Measurements from ENCODE around the gene RENBP. TPM values are rescaled to one million over a fixed set of nuclear protein-coding genes. Genes with fewer than 3 reads are reported as not detected.

The RENBP gene
- polyA plus RNA-seq, 3 donors = 2.7 to 125 (median 3.8) TPM

GRCh38 chrX:153920546-153920945 is 23.9 kb downstream of the RENBP start:
- Mint-ChIP-seq H3K27ac (peak overlapping the region in 1 of 7 donors; percentile 57), H3K27me3 (ENCODE audit: low read depth in 3 of 3) (peaks cover 0 to 57% (median 0%) of the 10 kb centered on the region in 3 donors), H3K9me3 (peaks cover 0 to 3% (median 0%) of the 10 kb centered on the region in 7 donors), H3K36me3 (peaks cover 35 to 57% of the 10 kb centered on the region in 2 donors), H3K4me1 (peaks cover 27% of the 10 kb centered on the region), H3K4me3 (no peak overlapping the region)
- Histone ChIP-seq H3K4me3 (replicated peaks in 1 of 3; ENCODE audit: low read depth in 2 of 3, low read length in 3 of 3) (no peak overlapping the region), H3K4me1 (ENCODE audit: control insufficient read depth in 1 of 2, insufficient read depth in 2 of 2, low read length in 2 of 2) (peaks cover 28 to 40% of the 10 kb centered on the region in 2 donors), H3K36me3 (replicated peaks in 1 of 2; ENCODE audit: control insufficient read depth in 1 of 2, insufficient read depth in 2 of 2, low read length in 2 of 2) (peaks cover 45 to 54% of the 10 kb centered on the region in 2 donors), H3K9me3 (replicated peaks in 1 of 2; ENCODE audit: control insufficient read depth in 1 of 2, insufficient read depth in 1 of 2, low read length in 2 of 2) (no peaks in the 10 kb centered on the region), H2AFZ (ENCODE audit: insufficient read depth, low read depth, low read length, poor library complexity, severe bottlenecking) (no peak overlapping the region), H3K27me3 (ENCODE audit: control insufficient read depth in 2 of 2, insufficient read depth in 2 of 2, low read length in 2 of 2) (no peaks in the 10 kb centered on the region), H3K9ac (ENCODE audit: insufficient read depth, low read length, poor library complexity, severe bottlenecking) (no peak overlapping the region), H3K27ac (ENCODE audit: low read depth in 1 of 2, low read length in 2 of 2) (no peak overlapping the region), H4K20me1 (ENCODE audit: insufficient read depth, low read length) (peaks cover 95% of the 10 kb centered on the region), H3K4me2 (replicated peaks; ENCODE audit: extremely low read depth, low read length, poor library complexity, severe bottlenecking) (no peak overlapping the region), H3K79me2 (ENCODE audit: insufficient read depth, low read length) (peaks cover 65% of the 10 kb centered on the region)
- TF ChIP-seq CTCF (IDR thresholded peaks at IDR 0.05) = no peak
- DNase-seq = no peak
- 92% methylated on average over 5 of the region's 14 CpGs for whole genome bisulfite sequencing (ENCODE audit: insufficient coverage)
- intact Hi-C loops (cut with micrococcal nuclease) = loop anchor here (10.0 kb wide), 2 partner anchors 126 to 156 kb away; partner anchors contain the start of genes IDH3G (in 1 of the 2), PLXNB3 (in 1 of the 2) and SSR4 (in 1 of the 2)

GRCh38 chrX:153919281-153919680 is 25.2 kb downstream of the RENBP start:
- H3K4me1 ChIP-seq (ENCODE audit: control insufficient read depth in 1 of 2, insufficient read depth in 2 of 2, low read length in 2 of 2) = peaks cover 22 to 28% of the 10 kb centered on the region in 2 donors
- Mint-ChIP-seq H3K27ac (peak overlapping the region in 3 of 7 donors; percentile 10 to 44 (median 23)), H3K27me3 (ENCODE audit: low read depth in 3 of 3) (peaks cover 0 to 64% (median 0%) of the 10 kb centered on the region in 3 donors), H3K9me3 (peaks cover 0 to 3% (median 0%) of the 10 kb centered on the region in 7 donors), H3K4me1 (peaks cover 23% of the 10 kb centered on the region), H3K36me3 (peaks cover 39 to 67% of the 10 kb centered on the region in 2 donors), H3K4me3 (no peak overlapping the region)
- TF ChIP-seq CTCF (IDR thresholded peaks at IDR 0.05) = no peak
- H3K36me3 ChIP-seq (replicated peaks in 1 of 2; ENCODE audit: control insufficient read depth in 1 of 2, insufficient read depth in 2 of 2, low read length in 2 of 2) = peaks cover 52 to 61% of the 10 kb centered on the region in 2 donors
- no peak overlapping the region for H3K27ac ChIP-seq (ENCODE audit: low read depth in 1 of 2, low read length in 2 of 2)
- no peaks in the 10 kb centered on the region for H3K27me3 ChIP-seq (ENCODE audit: control insufficient read depth in 2 of 2, insufficient read depth in 2 of 2, low read length in 2 of 2)
- H3K79me2 ChIP-seq (ENCODE audit: insufficient read depth, low read length) = peaks cover 52% of the 10 kb centered on the region
- no peak overlapping the region for H3K9ac ChIP-seq (ENCODE audit: insufficient read depth, low read length, poor library complexity, severe bottlenecking)
- no peak overlapping the region for H2AFZ ChIP-seq (ENCODE audit: insufficient read depth, low read depth, low read length, poor library complexity, severe bottlenecking)
- H4K20me1 ChIP-seq (ENCODE audit: insufficient read depth, low read length) = peaks cover 94% of the 10 kb centered on the region
- no peaks in the 10 kb centered on the region for H3K9me3 ChIP-seq (replicated peaks in 1 of 2; ENCODE audit: control insufficient read depth in 1 of 2, insufficient read depth in 1 of 2, low read length in 2 of 2)
- 100% methylated on average over 4 of the region's 13 CpGs for WGBS (ENCODE audit: insufficient coverage)
- DNase-seq = no peak
- H3K4me3 ChIP-seq (replicated peaks in 1 of 3; ENCODE audit: low read depth in 2 of 3, low read length in 3 of 3) = no peak overlapping the region
- H3K4me2 ChIP-seq (replicated peaks; ENCODE audit: extremely low read depth, low read length, poor library complexity, severe bottlenecking) = no peak overlapping the region
- intact Hi-C loops (cut with micrococcal nuclease) = loop anchor here in 1 of 2 donors (5.0 kb wide), 1 partner anchor 33 kb away; no protein-coding TSS in a partner anchor

All from CD14-positive monocyte (primary cell).